HL-60/S4 treated with phorbol 12-myristate 13-acetate at 8.2 ng/mL for 4 days and 3 days (cell line): ENCODE measurements around the gene COL26A1.
"Not testable (repeated sequence)": the region's sequence is repeated elsewhere in the genome, so short reads cannot be mapped to it uniquely, and the experiment has no call there.

Source experiments
- in situ Hi-C: fragments of 300-500 bp; cut with MboI; formaldehyde crosslinking; loops from 2 replicates; pipeline ENCODE4 v1.15.0; 2022; ENCODE audit warnings: low sequenced_read_pairs

The COL26A1 gene

GRCh38 chr7:101362334-101363195, at the start of gene COL26A1:
Gene COL26A1 (plus strand): TSS chr7:101362875. CDS start chr7:101363033, 158 bp downstream.
- in situ Hi-C loops: loop anchor here (25.0 kb wide), 1 partner anchor 900 kb away; no protein-coding TSS in a partner anchor

- in situ Hi-C loops: no loop called here
Observed at GRCh38 chr7:101315336-101315735, 47.3 kb upstream of the COL26A1 start.

GRCh38 chr7:101319401-101319800, 43.3 kb upstream of the COL26A1 start:
- in situ Hi-C loops: no loop called here

GRCh38 chr7:101321491-101322401, 40.9 kb upstream of the COL26A1 start, which contains the start of gene IFT22:
Gene IFT22 (minus strand): TSS chr7:101321812. CDS start chr7:101321709, 103 bp downstream.
- in situ Hi-C loops: no loop called here

GRCh38 chr7:101328159-101328558, 34.5 kb upstream of the COL26A1 start:
- in situ Hi-C loops: no loop called here

GRCh38 chr7:101330011-101330484, 32.6 kb upstream of the COL26A1 start:
- in situ Hi-C loops: no loop called here

GRCh38 chr7:101332026-101332425, 30.6 kb upstream of the COL26A1 start:
- in situ Hi-C loops: no loop called here

- in situ Hi-C loops: no loop called here
Observed at GRCh38 chr7:101333912-101334311, 28.8 kb upstream of the COL26A1 start.

GRCh38 chr7:101340379-101340778, 22.3 kb upstream of the COL26A1 start:
- in situ Hi-C loops: no loop called here

- in situ Hi-C loops: no loop called here
Observed at GRCh38 chr7:101342892-101343291, 19.8 kb upstream of the COL26A1 start.

- in situ Hi-C loops: no loop called here
Observed at GRCh38 chr7:101347477-101347876, 15.2 kb upstream of the COL26A1 start.

- in situ Hi-C loops: not testable (repeated sequence)
Observed at GRCh38 chr7:101348456-101349067, 14.1 kb upstream of the COL26A1 start.

- in situ Hi-C loops: not testable (repeated sequence)
Observed at GRCh38 chr7:101349300-101349699, 13.4 kb upstream of the COL26A1 start.

- in situ Hi-C loops: loop anchor here (25.0 kb wide), 1 partner anchor 909 kb away; no protein-coding TSS in a partner anchor
Observed at GRCh38 chr7:101352920-101353308, 9.8 kb upstream of the COL26A1 start.

GRCh38 chr7:101357433-101357832, 5.2 kb upstream of the COL26A1 start:
- in situ Hi-C loops: loop anchor here (25.0 kb wide), 1 partner anchor 905 kb away; no protein-coding TSS in a partner anchor

GRCh38 chr7:101363196-101363733, 590 bp downstream of the COL26A1 start:
- in situ Hi-C loops: loop anchor here (25.0 kb wide), 1 partner anchor 899 kb away; no protein-coding TSS in a partner anchor

GRCh38 chr7:101363734-101364374, 1.2 kb downstream of the COL26A1 start:
- in situ Hi-C loops: loop anchor here (25.0 kb wide), 1 partner anchor 898 kb away; no protein-coding TSS in a partner anchor

- in situ Hi-C loops: loop anchor here (25.0 kb wide), 1 partner anchor 896 kb away; no protein-coding TSS in a partner anchor
Observed at GRCh38 chr7:101365956-101366355, 3.3 kb downstream of the COL26A1 start.

GRCh38 chr7:101367676-101368075, 5.0 kb downstream of the COL26A1 start:
- in situ Hi-C loops: loop anchor here (25.0 kb wide), 1 partner anchor 895 kb away; no protein-coding TSS in a partner anchor
